PFSK-1 (cell line): Measurements from ENCODE around the gene ARL10.

Experiments used
- POLR2AphosphoS5 ChIP-seq: IDR thresholded peaks from 2 replicates; pipeline ENCODE4 v1.6.1; 2012; ENCODE audit warnings: low read depth, mild to moderate bottlenecking, control low read depth, low read length, moderate library complexity
- REST ChIP-seq, 2 experiments: IDR thresholded peaks; 2 replicates each; pipeline versions ENCODE4 v1.6.1 to v1.8.0; 2011 to 2012; ENCODE audit warnings: low read depth in 2 of 2, low read length in 2 of 2, control low read depth in 1 of 2, inconsistent platforms in 1 of 2, mild to moderate bottlenecking in 1 of 2, moderate library complexity in 1 of 2; ENCODE audit not compliant: insufficient read depth in 1 of 2
- SIN3A ChIP-seq: IDR thresholded peaks from 2 replicates; pipeline ENCODE4 v1.6.1; 2012; ENCODE audit warnings: mild to moderate bottlenecking, low read length, moderate library complexity, borderline replicate concordance; ENCODE audit not compliant: insufficient read depth
- TAF1 ChIP-seq: IDR thresholded peaks from 2 replicates; pipeline ENCODE4 v1.6.1; 2012; ENCODE audit warnings: low read length, control low read depth, borderline replicate concordance; ENCODE audit not compliant: insufficient read depth

GRCh38 chr5:176418251-176418650 lies 53.0 kb downstream of the ARL10 start:
- TF ChIP-seq TAF1, result no peak
- no peak for TF ChIP-seq POLR2AphosphoS5
- TF ChIP-seq REST (IDR thresholded peaks at IDR 0.05; ENCODE audit: insufficient read depth in 1 of 2, low read depth in 2 of 2, low read length in 2 of 2), result no peak
- no peak for TF ChIP-seq SIN3A
